Measurements from ENCODE around the gene RTEL1.

- no peak for TF ChIP-seq CTCF (IDR thresholded peaks at IDR 0.05)
- no peak for TF ChIP-seq ZFX (IDR thresholded peaks at IDR 0.05; ENCODE audit: borderline replicate concordance)
These were observed 31.5 kb upstream of the RTEL1 start, which contains the start of gene GMEB2 for GRCh38 chr20:63626424-63627128.

Data from 22Rv1 (cell line).